NCI-H1105 (cell line): ENCODE data around the gene FGD6.

Source experiments
- DNase-seq: peaks from one replicate; lab custom pipeline; 2025; lab: John Stamatoyannopoulos, UW

Gene FGD6

GRCh38 chr12:95083938-95084337 lies 133.3 kb downstream of the FGD6 start:
- DNase-seq, result no peak

DNA sequence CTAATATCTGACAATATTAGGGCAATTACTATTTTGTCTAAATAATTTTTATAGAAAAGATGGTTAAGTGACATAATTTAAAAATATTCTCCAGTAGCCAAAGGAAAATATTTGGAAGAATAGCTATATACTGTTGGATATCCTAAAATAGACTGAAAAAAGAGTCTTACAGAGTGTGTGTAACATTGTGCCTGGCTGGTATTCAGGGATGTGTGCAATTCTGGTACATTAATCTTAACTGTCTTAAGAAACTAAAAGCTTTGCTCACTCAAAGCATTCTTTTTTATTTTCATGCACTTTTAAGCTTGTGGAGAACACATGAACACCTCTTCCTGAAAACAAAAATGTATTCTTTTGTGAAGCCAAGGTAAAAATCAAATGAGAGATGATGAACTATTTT lies 133.8 kb downstream of the FGD6 start:
- no peak for DNase-seq

DNA sequence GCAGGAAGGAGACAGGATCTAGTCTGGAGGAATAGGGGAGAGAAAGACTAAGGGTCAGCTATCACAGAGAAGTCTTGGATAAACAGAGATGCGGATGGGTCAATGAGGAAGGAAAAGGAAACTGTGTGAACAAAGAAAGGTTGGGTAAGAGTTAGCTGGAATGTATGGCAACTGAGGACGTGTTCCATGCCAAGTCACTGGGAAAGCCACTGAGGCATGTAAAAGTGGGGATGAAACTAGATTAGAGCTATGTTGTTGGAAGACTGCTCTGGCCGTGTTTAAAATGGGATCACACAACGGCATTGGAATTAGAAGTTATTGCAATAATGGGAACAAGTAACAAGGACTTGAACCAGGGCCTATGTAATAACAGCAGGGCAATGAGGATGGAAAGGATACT lies 139.9 kb downstream of the FGD6 start:
- DNase-seq, result no peak

DNA sequence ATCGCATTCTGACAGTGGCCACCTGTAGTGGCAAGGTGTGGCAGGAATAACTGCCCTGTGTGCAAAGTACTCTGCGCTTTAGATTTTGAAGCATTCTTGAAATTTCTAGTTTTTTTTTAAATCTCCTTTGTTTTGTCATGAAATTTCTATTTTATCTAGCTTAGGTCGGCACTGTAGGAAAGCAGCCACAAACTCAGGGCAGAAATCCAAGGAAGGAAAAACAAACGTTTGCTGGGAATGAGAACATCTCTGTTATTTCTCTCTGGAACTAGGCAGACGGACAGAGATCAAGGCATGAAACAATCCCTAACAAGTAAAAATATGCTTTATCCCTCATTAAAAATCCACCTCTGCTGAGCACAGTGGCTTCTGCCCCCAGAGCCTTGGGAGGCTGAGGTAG lies 142.5 kb downstream of the FGD6 start:
- DNase-seq, result no peak

DNA sequence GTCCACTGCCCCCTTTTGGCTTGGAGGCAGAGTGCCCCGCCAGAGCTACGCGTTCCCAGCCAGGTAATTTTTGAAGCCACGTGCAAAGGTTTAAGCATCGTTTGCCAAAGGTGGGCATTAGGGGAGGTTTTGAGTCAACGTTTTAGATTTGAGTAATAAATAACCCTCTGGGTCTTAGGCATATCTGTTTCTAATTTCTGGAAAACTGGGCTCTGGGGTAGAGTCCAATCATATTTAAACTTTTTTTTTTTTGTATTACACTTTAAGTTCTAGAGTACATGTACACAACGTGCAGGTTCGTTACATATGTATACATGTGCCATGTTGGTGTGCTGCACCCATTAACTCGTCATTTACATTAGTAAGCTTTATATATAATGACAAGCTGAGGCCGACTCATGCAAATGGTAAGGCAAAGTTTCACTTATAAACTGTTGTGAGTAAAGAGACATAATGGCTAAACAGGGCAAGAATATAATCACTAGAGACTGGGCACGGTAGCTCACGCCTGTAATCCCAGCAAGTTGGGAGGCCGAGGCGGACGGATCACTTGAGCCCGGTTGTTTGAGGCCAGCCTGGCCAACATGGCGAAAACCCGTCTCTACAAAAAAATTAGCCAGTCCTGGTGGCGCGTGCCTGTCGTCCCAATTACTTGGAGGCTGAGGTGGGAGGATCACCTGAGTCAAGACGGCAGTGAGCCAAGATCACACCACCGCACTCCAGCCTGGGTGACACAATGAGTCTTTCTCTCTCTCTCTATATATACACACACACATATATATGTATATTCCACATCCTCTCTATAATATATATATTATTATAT lies 143.4 kb downstream of the FGD6 start:
- no peak for DNase-seq

DNA sequence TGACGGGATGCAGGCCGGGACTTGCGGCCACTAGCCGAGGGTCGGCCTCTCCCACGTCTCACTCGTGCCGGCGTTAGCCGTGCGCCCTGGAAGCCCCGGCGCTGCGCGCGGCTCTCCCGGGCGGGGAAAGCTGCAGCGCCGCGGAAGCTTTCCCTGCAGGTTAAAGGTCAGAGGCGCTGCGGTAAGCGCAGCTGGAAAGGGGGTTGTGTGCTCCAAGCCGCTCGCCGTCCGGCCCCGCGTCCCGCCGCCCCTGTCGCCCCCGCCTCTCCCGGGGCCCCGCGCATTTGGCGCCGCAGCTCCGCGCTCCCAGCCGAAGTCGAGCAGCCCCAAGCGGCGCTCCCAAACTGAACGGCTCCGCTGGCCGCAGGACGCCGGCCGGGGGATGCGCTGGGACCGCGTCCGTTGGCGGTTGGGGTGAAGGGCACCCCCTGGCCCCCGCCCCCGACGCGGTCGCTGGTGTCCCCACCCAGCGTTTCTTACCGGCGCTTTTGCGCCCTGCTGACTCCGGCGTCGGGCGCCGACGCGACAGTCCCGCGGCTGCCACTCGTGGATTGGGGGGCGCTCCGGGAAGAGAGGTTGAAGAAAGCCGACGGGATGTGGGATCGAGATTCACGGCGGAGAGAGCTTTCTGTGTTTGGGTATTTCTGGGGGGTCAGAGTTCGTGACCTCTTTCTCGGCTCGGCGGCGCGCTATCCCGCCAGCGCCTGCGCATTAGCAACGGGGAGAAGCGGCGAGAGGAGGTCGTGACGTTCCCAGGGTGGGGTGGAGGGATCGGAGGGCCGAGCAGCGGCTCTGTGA lies 144.2 kb downstream of the FGD6 start, which contains the start of gene NR2C1:
Gene NR2C1, minus strand, starts transcription at position 719 of the 798 bp plus-strand sequence. CDS start 6,234 bp downstream, outside the sequence.
- DNase-seq, result peak; percentile 96

DNA sequence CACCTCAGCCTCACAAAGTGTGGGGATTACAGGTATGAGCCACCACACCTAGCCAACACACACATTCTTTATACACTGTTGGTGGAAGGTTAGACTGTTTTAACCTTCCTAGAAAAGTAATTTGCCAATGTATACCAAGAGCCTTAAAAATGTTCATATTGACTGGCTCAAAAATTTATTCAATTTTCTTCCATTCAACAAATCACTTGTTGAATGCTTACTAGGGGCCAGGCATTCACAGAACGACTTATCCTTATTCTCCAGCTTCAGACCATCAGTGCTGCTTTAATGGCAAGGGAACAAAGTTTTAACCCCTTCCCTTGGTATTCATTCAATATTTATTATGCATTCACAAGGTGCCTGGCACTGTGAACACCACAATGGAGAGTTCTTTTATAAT lies 146.9 kb downstream of the FGD6 start:
- DNase-seq, result no peak

- no peak for DNase-seq
These were observed 151.0 kb downstream of the FGD6 start for GRCh38 chr12:95066091-95066855.

DNA sequence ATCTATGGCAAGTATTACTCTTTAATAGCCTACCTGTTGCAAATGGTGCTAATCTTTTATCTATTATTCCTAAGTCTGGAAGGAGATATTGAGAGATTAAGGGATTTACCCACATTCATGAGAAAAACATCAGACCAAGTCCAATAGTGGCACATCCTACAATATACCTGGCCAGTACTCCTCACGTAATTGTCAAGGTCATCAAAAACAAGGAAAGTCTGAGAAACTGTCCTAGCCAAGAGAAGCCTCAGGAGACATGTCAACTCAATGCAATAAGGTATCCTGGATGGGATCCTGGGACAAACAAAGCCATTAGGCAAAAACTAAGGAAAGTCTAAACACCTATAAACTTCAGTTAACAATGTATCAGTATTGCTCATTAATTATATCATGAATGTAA lies 156.3 kb downstream of the FGD6 start:
- no peak for DNase-seq

DNA sequence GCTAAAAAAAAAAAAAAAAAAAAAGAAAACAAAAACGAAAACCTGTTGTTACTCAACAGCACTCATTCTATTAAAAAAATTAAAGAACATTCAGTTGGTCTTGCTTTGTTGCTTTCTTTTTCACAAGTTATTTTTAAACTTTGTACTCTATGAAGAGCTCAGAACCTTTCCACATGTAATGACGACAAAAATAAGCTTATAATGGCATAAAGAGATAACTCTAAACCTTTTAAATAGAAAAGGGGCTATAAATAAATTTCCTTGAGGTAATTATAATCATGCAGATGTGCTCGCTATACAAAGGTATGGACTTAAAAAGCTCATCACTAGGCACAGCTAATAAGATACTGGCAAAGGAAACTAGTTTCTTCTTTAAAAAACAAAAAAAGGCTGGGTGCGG lies 157.3 kb downstream of the FGD6 start:
- DNase-seq, result no peak

DNA sequence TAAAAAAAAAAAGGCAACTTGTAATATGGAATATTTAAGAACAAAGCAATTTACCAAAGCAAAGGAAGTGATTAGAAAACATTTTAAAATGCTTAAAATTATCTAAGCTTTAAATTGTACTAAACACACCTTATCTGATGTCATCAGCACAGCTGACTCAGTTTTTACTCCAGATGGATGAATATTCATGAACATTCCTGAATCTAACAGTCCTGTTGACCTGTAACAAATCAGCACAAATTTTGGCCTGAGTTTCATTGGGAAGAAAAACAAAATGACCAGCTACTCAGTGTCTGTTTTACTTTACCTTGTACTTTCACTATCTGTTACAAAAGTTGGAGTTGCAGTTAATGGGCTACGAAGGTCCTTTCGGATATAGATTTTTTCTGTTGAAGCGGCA lies 159.8 kb downstream of the FGD6 start:
- DNase-seq, result no peak

DNA sequence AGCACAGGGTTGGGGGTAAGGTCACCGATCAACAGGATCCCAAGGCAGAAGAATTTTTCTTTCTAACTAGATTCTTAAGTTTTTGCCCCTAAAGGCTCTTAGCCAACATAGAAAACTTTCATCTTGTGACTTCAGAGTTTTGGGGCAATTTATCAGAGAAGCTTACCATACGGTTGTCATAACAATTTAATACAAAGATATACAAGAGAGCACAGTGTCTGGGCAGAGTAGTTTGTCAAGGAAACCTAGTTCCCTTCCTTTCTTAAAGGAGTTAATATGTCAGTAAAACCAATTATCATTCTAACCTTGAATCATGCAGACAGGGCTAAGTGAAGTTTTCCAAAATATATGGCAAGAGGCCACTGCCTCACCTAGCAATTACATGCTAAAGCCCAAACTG lies 162.2 kb downstream of the FGD6 start:
- no peak for DNase-seq

GRCh38 chr12:95054206-95054605 lies 163.1 kb downstream of the FGD6 start:
- no peak for DNase-seq

GRCh38 chr12:95051241-95051640 lies 166.0 kb downstream of the FGD6 start:
- no peak for DNase-seq

- no peak for DNase-seq
These were observed 179.4 kb downstream of the FGD6 start for GRCh38 chr12:95037906-95038305.

GRCh38 chr12:95034750-95035149 lies 182.5 kb downstream of the FGD6 start:
- no peak for DNase-seq
